T47D (cell line): ENCODE measurements around the gene KLHL5.
A peak's percentile ranks its signal among the peaks of the same experiment; 100 is the strongest.

Experiments
- DNase-seq, 2 experiments: peaks; one replicate each; pipeline versions ENCODE4 v3.0.0 to v3.0.0-alpha.2; 2011 to 2012; ENCODE audit warnings: low read depth in 1 of 2, low spot score in 1 of 2
- JUND ChIP-seq: IDR thresholded peaks from 2 replicates; pipeline ENCODE4 v1.6.1; 2012; ENCODE audit warnings: low read depth
- in situ Hi-C: cut with HindIII; loops from 2 replicates; pipeline ENCODE4 v1.10.0; 2016; ENCODE audit warnings: low sequenced_read_pairs, low pct_unique_long_range_greater_than_20kb

The KLHL5 gene

DNA sequence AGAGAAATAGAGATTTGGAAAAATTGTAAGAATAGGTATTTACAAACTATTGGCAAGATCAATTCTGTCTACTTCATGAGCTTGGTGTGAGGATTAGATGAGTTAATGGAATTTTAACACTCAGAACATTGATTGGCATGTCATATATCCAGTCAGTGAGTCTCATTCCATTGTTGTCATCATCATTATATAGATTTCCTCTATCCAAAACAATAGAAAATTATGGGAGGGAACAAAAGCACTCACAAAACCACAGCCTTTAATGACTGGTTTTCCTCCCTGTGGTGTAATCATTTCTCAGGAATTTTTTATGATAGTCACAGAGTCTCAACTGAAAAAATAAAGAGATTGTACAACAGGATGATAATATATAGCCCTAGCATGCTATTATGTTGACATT is 21.1 kb downstream of the KLHL5 start:
- in situ Hi-C loops: no loop called here
- DNase-seq: no peak
- TF ChIP-seq JUND: no peak

- no peak for TF ChIP-seq JUND
- in situ Hi-C loops: no loop called here
- no peak for DNase-seq
Observed at GRCh38 chr4:39085891-39086290, 23.9 kb downstream of the KLHL5 start.

GRCh38 chr4:39096847-39097246 is 34.8 kb downstream of the KLHL5 start:
- TF ChIP-seq JUND: no peak
- in situ Hi-C loops: no loop called here
- no peak for DNase-seq

- no peak for TF ChIP-seq JUND
- in situ Hi-C loops: no loop called here
- DNase-seq: no peak
Observed at GRCh38 chr4:39097290-39097689, 35.3 kb downstream of the KLHL5 start.

- in situ Hi-C loops: no loop called here
- TF ChIP-seq JUND: no peak
- DNase-seq: no peak
Observed at GRCh38 chr4:39102297-39102696, 40.3 kb downstream of the KLHL5 start.

- TF ChIP-seq JUND: no peak
- in situ Hi-C loops: no loop called here
- DNase-seq: peak in 1 of 2 experiments; percentile 22
Observed at GRCh38 chr4:39103291-39103690, 41.3 kb downstream of the KLHL5 start.

GRCh38 chr4:39104255-39104654 is 42.2 kb downstream of the KLHL5 start:
- in situ Hi-C loops: no loop called here
- no peak for DNase-seq
- TF ChIP-seq JUND: no peak

GRCh38 chr4:39106011-39106410 is 44.0 kb downstream of the KLHL5 start:
- in situ Hi-C loops: no loop called here
- DNase-seq: no peak
- TF ChIP-seq JUND: no peak

- no peak for TF ChIP-seq JUND
- no peak for DNase-seq
- in situ Hi-C loops: no loop called here
Observed at GRCh38 chr4:39114436-39114835, 52.4 kb downstream of the KLHL5 start.

DNA sequence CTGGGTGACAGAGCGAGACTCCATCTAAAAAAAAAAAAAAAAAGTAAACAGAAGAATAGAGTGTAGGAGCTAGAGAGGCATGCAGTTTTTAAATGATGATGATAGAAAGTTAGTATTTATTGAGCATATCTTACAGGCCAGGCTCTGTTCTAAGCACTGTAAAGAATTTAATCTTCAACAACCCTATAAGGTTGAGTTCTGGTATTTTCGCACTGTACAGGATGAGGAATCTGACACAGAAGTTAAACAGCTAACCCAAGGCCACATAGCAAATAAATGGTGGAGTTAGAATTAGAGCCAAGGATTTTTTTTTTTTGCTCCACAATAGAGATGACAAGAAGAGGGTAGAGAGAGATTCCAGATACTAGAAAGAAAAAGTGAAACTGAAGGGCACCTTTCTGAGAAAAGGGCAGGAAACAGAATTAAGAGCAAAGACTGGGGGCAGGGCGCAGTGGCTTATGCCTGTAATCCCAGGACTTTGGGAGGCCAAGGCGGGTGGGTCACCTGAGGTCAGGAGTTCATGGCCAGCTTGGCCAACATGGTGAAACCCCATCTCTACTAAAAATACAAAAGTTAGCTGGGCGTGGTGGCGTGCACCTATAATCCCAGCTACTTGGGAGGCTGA is 56.1 kb downstream of the KLHL5 start:
- no peak for DNase-seq
- in situ Hi-C loops: no loop called here
- no peak for TF ChIP-seq JUND

GRCh38 chr4:39120418-39120817 is 58.4 kb downstream of the KLHL5 start:
- no peak for TF ChIP-seq JUND
- in situ Hi-C loops: no loop called here
- DNase-seq: no peak

DNA sequence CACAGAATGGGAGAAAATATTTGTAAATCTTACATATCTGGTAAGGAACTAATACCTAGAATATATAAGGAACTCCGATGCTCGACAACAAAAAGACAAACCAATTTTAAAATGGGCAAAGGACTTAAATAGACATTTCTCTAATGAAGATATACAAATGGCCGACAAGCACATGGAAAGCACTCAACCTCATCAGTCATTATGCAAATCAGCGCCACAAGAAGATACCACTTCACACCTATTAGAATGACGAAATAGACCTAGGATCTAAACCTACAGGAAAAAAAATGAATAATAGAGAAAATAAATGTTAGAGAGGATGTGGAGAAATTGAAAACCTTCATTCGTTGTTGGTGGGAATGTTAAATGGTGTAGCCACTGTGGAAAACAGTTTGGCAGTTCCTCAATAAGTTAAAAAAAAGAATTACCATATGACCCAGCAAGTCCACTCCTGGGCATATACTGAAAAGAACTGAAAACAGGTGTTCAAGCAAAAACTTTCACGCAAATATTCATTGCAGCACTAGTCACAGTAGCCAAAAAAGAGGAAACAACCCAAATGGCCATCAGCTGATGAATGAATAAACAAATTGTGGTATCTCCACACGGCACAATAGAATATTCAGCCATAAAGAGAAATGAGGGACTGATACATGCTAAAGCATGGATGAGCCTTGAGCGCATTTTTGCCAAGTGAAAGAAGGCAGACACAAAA is 63.0 kb downstream of the KLHL5 start:
- no peak for DNase-seq
- no peak for TF ChIP-seq JUND
- in situ Hi-C loops: no loop called here

DNA sequence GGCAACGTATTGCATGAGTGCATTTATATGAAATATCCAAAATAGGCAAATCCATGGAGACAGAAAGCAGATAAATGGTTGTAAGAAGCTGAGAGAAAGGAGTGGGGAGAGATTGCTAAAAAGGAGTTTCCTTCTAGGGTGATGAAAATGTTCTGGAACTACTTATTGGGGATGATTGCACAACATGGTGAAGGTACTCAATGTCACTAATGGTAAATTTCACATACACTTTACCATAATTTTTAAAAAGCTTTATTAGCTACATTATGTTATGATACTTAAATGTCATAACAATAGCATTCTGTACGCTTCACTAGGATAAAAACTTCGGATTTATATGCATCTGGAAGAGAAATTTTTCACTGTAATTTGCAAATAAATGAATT is 63.6 kb downstream of the KLHL5 start:
- TF ChIP-seq JUND: no peak
- in situ Hi-C loops: no loop called here

More for the DNA sequence above, 63.6 kb downstream of the KLHL5 start:
- no peak for DNase-seq
